ENCODE measurements around the gene EXOC7. TPM values are rescaled to one million over a fixed set of nuclear protein-coding genes. Genes with fewer than 3 reads are reported as not detected.

EXOC7 gene
- total RNA-seq, 2 experiments from 2014 or later, result 84.6 to 87.0 TPM

GRCh38 chr17:76124582-76125390 is 21.2 kb upstream of the EXOC7 start:
- POLR2A ChIA-PET, result interaction anchor here (1.0 to 1.3 kb wide), 2 partner anchors 149 to 155 kb away, joined by 3 read pairs; no protein-coding TSS in a partner anchor
- CTCF ChIA-PET, result interaction anchor here (1.3 to 11.9 kb wide), 5 partner anchors 10 to 155 kb away, joined by 3 to 122 read pairs (median 6); no protein-coding TSS in a partner anchor

GRCh38 chr17:76123749-76124581 is 20.4 kb upstream of the EXOC7 start:
- ChIA-PET POLR2A (interaction anchor here (0.6 to 1.3 kb wide), 5 partner anchors 144 to 262 kb away, joined by 3 to 6 read pairs (median 4); no protein-coding TSS in a partner anchor), CTCF (interaction anchor here (1.1 to 11.9 kb wide), 5 partner anchors 9 to 156 kb away, joined by 3 to 122 read pairs (median 6); no protein-coding TSS in a partner anchor)

GRCh38 chr17:76123191-76123499 is 19.6 kb upstream of the EXOC7 start:
- CTCF ChIA-PET, result interaction anchor here (0.7 to 11.9 kb wide), 6 partner anchors 8 to 472 kb away, joined by 3 to 122 read pairs (median 6); no protein-coding TSS in a partner anchor

GRCh38 chr17:76122431-76123190 is 19.0 kb upstream of the EXOC7 start:
- ChIA-PET POLR2A (interaction anchor here (1.2 kb wide), 1 partner anchor 157 kb away, joined by 4 read pairs; no protein-coding TSS in a partner anchor), CTCF (interaction anchor here (0.6 to 11.9 kb wide), 11 partner anchors 8 to 472 kb away, joined by 3 to 122 read pairs (median 7); no protein-coding TSS in a partner anchor)

More at GRCh38 chr17:76123191-76123499, 19.6 kb upstream of the EXOC7 start:
- POLR2A ChIA-PET, result interaction anchor here (0.6 to 1.2 kb wide), 3 partner anchors 145 to 262 kb away, joined by 4 to 6 read pairs (median 4); no protein-coding TSS in a partner anchor

- POLR2A ChIA-PET, result interaction anchor here (0.7 to 1.0 kb wide), 2 partner anchors 58 to 126 kb away, joined by 3 read pairs; no protein-coding TSS in a partner anchor
- CTCF ChIA-PET, result interaction anchor here (0.6 to 11.9 kb wide), 43 partner anchors 8 to 276 kb away, joined by 3 to 122 read pairs (median 4); partner anchors contain the start of genes EXOC7, FOXJ1 and TRIM65
Measured at GRCh38 chr17:76121932-76122430, 18.4 kb upstream of the EXOC7 start.

GRCh38 chr17:76120658-76121008 is 17.0 kb upstream of the EXOC7 start:
- CTCF ChIA-PET, result interaction anchor here (0.7 to 11.9 kb wide), 29 partner anchors 9 to 508 kb away, joined by 3 to 122 read pairs (median 5); partner anchors contain the start of genes EXOC7 and TRIM65
- POLR2A ChIA-PET, result interaction anchor here (1.9 kb wide), 1 partner anchor 148 kb away, joined by 16 read pairs; no protein-coding TSS in a partner anchor

- CTCF ChIA-PET, result interaction anchor here (0.5 to 11.9 kb wide), 12 partner anchors 8 to 179 kb away, joined by 3 to 122 read pairs (median 4); partner anchors contain the start of gene EXOC7
- POLR2A ChIA-PET, result interaction anchor here (0.6 to 1.9 kb wide), 2 partner anchors 149 to 254 kb away, joined by 3 to 16 read pairs; no protein-coding TSS in a partner anchor
Measured at GRCh38 chr17:76119409-76120371, 16.1 kb upstream of the EXOC7 start.

- POLR2A ChIA-PET, result interaction anchor here (0.7 kb wide), 1 partner anchor 68 kb away, joined by 9 read pairs; no protein-coding TSS in a partner anchor
Measured at GRCh38 chr17:76115138-76115754, 11.7 kb upstream of the EXOC7 start.

GRCh38 chr17:76111956-76112355 is 8.4 kb upstream of the EXOC7 start:
- ChIA-PET CTCF (interaction anchor here (0.6 to 2.7 kb wide), 5 partner anchors 8 to 176 kb away, joined by 3 to 13 read pairs (median 6); no protein-coding TSS in a partner anchor), POLR2A (no interaction called here)

More at GRCh38 chr17:76115138-76115754, 11.7 kb upstream of the EXOC7 start:
- CTCF ChIA-PET, result interaction anchor here (1.0 to 11.9 kb wide), 2 partner anchors 8 to 164 kb away, joined by 3 to 122 read pairs; no protein-coding TSS in a partner anchor

GRCh38 chr17:76107509-76107908 is 3.9 kb upstream of the EXOC7 start:
- ChIA-PET CTCF (interaction anchor here (1.1 to 3.0 kb wide), 3 partner anchors 13 to 93 kb away, joined by 3 to 9 read pairs (median 7); no protein-coding TSS in a partner anchor), POLR2A (no interaction called here)

GRCh38 chr17:76106703-76107102 is 3.1 kb upstream of the EXOC7 start:
- ChIA-PET CTCF (interaction anchor here (1.1 to 3.8 kb wide), 4 partner anchors 16 to 173 kb away, joined by 3 to 27 read pairs (median 4); no protein-coding TSS in a partner anchor), POLR2A (interaction anchor here (0.7 kb wide), 1 partner anchor 233 kb away, joined by 8 read pairs; no protein-coding TSS in a partner anchor)

GRCh38 chr17:76104896-76105231 is 1.3 kb upstream of the EXOC7 start:
- ChIA-PET CTCF (interaction anchor here (2.4 to 3.8 kb wide), 3 partner anchors 16 to 174 kb away, joined by 13 to 27 read pairs (median 13); no protein-coding TSS in a partner anchor), POLR2A (interaction anchor here (1.1 kb wide), 1 partner anchor 33 kb away, joined by 5 read pairs; the partner anchor contains the start of gene SRP68)

GRCh38 chr17:76104140-76104895 is 731 bp upstream of the EXOC7 start:
- ChIA-PET CTCF (interaction anchor here (0.6 to 3.8 kb wide), 6 partner anchors 16 to 334 kb away, joined by 3 to 27 read pairs (median 8); partner anchors contain the start of gene SPHK1), POLR2A (interaction anchor here (1.0 to 2.0 kb wide), 5 partner anchors 32 to 249 kb away, joined by 3 to 8 read pairs (median 4); partner anchors contain the start of genes PRPSAP1 and SRP68)

- ChIA-PET POLR2A (interaction anchor here (1.0 to 2.0 kb wide), 4 partner anchors 31 to 172 kb away, joined by 4 to 8 read pairs (median 5); partner anchors contain the start of gene SRP68), CTCF (interaction anchor here (0.9 to 3.8 kb wide), 5 partner anchors 18 to 282 kb away, joined by 4 to 27 read pairs (median 13); partner anchors contain the start of gene SPHK1)
Measured at GRCh38 chr17:76102944-76103273, 678 bp downstream of the EXOC7 start.

- POLR2A ChIA-PET, result interaction anchor here (0.7 kb wide), 1 partner anchor 240 kb away, joined by 6 read pairs; no protein-coding TSS in a partner anchor
- CTCF ChIA-PET, result no interaction called here
Measured at GRCh38 chr17:76097716-76098295, 5.8 kb downstream of the EXOC7 start.

Data from activated CD8-positive, alpha-beta memory T cell treated with anti-CD3 and anti-CD28 coated beads for 36 hours (primary cell).